Measurements from ENCODE around the gene RAVER1. TPM values are rescaled to one million over a fixed set of nuclear protein-coding genes. Genes with fewer than 3 reads are reported as not detected.

Gene RAVER1
- total and polyA plus RNA-seq, 10 of the 15 experiments (the other 5 are each of a cell fraction or from before 2014, with no cell fraction given) = 0.03 to 87.0 (median 12.1) TPM

DNA sequence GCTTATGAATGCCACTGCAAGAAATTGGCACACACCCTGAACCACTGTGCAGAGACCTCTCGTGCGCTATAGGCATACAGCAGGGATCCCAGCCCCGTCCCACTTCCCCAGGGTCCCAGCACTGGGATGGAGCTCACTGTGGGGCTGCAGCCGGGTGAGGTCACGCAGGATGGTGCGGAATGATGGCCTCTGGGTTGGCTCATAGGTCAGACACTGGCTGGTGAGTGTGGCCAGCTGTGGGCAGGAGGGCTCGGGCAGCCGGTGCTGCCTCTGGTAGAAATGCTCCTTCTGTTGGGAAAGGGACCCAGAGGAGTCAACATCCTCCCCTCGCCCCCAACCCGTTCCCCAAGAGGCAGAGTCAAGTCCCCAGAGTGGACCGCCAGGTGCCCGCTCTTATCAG is 23.1 kb upstream of the RAVER1 start (continued):
- TF ChIP-seq ZNF592 (IDR thresholded peaks at IDR 0.05) (no peak), SMAD1 (IDR thresholded peaks at IDR 0.05; ENCODE audit: low read depth, partially characterized antibody) (no peak)

- H3K9ac ChIP-seq (ENCODE audit: control insufficient read depth, insufficient read depth, low read length) = no peak overlapping the region
Observed at GRCh38 chr19:10353793-10354391, 20.6 kb upstream of the RAVER1 start.

More at GRCh38 chr19:10353793-10354391, 20.6 kb upstream of the RAVER1 start:
- Histone ChIP-seq H3K27me3 (replicated peaks in 1 of 2; ENCODE audit: control insufficient read depth in 2 of 2, insufficient read depth in 2 of 2, low read length in 1 of 2) (no peaks in the 10 kb centered on the region), H3K4me1 (ENCODE audit: control insufficient read depth, insufficient read depth, low read length) (no peaks in the 10 kb centered on the region), H3K79me2 (ENCODE audit: control insufficient read depth, insufficient read depth, low read length) (no peaks in the 10 kb centered on the region), H3K4me3 (no peak overlapping the region), H3K27ac (ENCODE audit: control insufficient read depth, insufficient read depth) (no peak overlapping the region), H2AFZ (ENCODE audit: control insufficient read depth, low read depth, low read length) (no peak overlapping the region), H4K20me1 (ENCODE audit: control insufficient read depth, insufficient read depth) (peaks cover 2% of the 10 kb centered on the region; the same call in 1 of the 2 replicates), H3K36me3 (ENCODE audit: control insufficient read depth in 2 of 2, insufficient read depth in 2 of 2, low read length in 1 of 2) (peaks cover 18 to 37% of the 10 kb centered on the region in 2 experiments; a peak in 3 of 4 replicates), H3K9me3 (replicated peaks; ENCODE audit: control insufficient read depth, insufficient read depth, low read length) (no peaks in the 10 kb centered on the region; the same call in 2 of the 3 replicates), H3K4me2 (ENCODE audit: control insufficient read depth, insufficient read depth) (no peak overlapping the region)
- TF ChIP-seq NFXL1 (IDR thresholded peaks at IDR 0.05; ENCODE audit: borderline replicate concordance) = no peak
- TF ChIP-seq POLR2AphosphoS5 (IDR thresholded peaks at IDR 0.05; ENCODE audit: low read length) = 0 out of 2 replicates have a peak, but pooled peaks have one; percentile 38
- no peak for TF ChIP-seq CREB1 (IDR thresholded peaks at IDR 0.05; ENCODE audit: low read depth)
- no peak for TF ChIP-seq RBBP5 (conservative IDR thresholded peaks at IDR 0.05)
- ChIA-PET SMC1A (ENCODE audit: uncharacterized antibody, unreplicated experiment) (no interaction called here), RAD21 (ENCODE audit: unreplicated experiment) (no interaction called here), POLR2A (no interaction called here), CTCF (no interaction called here)
- ATAC-seq = peak; percentile 78
- 98% methylated on average over 32 of the region's 32 CpGs for WGBS (ENCODE audit: insufficient coverage, insufficient replicate concordance, low lambda C conversion rate, missing lambda C conversion rate)
- intact Hi-C loops (cut with micrococcal nuclease; ENCODE audit: unreplicated experiment) = no loop called here
- no peak for DNase-seq (ENCODE audit: low read depth, low spot score)
- FAIRE-seq = no peak
- in situ Hi-C loops (cut with MboI) = no loop called here
- BruUV-seq (replicated peaks) = TSS peak; percentile 40

Measured in GM12878 (cell line).